ENCODE measurements around the gene ZNF33B. TPM values are rescaled to one million over a fixed set of nuclear protein-coding genes. Genes with fewer than 3 reads are reported as not detected.

ZNF33B gene
- total RNA-seq, 1 donor from 2014 or later, result 20.4 TPM

DNA sequence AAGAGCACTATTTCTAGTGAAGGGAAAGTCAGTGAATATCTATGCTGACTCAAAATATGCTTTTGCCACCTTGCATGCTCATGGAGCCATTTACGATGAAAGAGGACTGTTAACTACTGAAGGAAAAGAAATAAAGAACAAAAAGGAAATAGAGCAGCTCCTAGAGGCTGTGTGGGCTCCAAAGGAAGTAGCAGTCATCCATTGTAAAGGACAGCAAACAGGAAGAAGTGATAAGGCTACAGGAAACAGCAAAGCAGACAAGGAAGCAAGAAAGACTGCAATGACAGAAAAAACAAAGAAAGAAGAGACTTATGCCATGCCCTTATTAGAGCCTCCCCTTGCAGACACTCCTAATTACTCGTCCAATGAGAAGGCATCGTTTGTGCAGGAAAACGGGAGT lies 12.0 kb upstream of the ZNF33B start:
- Histone ChIP-seq H3K4me3 (ENCODE audit: low read depth, low read length) (no peak overlapping the region), H3K27me3 (ENCODE audit: control insufficient read depth, insufficient read depth, low read length) (no peaks in the 10 kb centered on the region), H3K36me3 (ENCODE audit: control insufficient read depth, insufficient read depth, low read length) (no peaks in the 10 kb centered on the region)
- TF ChIP-seq, protein P1, sequence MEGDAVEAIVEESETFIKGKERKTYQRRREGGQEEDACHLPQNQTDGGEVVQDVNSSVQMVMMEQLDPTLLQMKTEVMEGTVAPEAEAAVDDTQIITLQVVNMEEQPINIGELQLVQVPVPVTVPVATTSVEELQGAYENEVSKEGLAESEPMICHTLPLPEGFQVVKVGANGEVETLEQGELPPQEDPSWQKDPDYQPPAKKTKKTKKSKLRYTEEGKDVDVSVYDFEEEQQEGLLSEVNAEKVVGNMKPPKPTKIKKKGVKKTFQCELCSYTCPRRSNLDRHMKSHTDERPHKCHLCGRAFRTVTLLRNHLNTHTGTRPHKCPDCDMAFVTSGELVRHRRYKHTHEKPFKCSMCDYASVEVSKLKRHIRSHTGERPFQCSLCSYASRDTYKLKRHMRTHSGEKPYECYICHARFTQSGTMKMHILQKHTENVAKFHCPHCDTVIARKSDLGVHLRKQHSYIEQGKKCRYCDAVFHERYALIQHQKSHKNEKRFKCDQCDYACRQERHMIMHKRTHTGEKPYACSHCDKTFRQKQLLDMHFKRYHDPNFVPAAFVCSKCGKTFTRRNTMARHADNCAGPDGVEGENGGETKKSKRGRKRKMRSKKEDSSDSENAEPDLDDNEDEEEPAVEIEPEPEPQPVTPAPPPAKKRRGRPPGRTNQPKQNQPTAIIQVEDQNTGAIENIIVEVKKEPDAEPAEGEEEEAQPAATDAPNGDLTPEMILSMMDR (IDR thresholded peaks at IDR 0.05; ENCODE audit: insufficient read depth, low read length, poor library complexity, severe bottlenecking), result no peak
- no peak for DNase-seq (ENCODE audit: low read depth)

DNA sequence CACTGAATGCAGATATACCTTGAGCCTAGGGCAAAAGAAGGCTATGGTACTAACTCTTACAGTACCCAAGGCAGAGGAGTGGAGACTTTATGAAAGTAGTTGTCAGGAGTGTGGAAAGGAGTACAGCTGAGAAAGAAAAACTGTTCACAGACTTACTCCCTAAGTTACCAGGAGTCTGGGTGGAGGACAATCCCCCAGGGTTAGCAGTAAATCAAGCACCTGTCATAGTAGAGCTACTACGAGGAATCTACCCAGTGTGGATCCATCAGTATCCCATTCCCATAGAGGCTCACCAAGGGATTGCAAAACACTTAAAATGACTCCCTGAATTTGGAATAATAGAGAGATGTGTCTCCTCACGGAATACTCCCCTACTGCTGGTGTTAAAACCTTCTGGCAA lies 10.1 kb upstream of the ZNF33B start:
- H3K36me3 ChIP-seq (ENCODE audit: control insufficient read depth, insufficient read depth, low read length), result no peaks in the 10 kb centered on the region
- TF ChIP-seq, protein P1 (IDR thresholded peaks at IDR 0.05; ENCODE audit: insufficient read depth, low read length, poor library complexity, severe bottlenecking), result no peak
- DNase-seq (ENCODE audit: low read depth), result no peak
- no peak overlapping the region for H3K4me3 ChIP-seq (ENCODE audit: low read depth, low read length)
- no peaks in the 10 kb centered on the region for H3K27me3 ChIP-seq (ENCODE audit: control insufficient read depth, insufficient read depth, low read length)

DNA sequence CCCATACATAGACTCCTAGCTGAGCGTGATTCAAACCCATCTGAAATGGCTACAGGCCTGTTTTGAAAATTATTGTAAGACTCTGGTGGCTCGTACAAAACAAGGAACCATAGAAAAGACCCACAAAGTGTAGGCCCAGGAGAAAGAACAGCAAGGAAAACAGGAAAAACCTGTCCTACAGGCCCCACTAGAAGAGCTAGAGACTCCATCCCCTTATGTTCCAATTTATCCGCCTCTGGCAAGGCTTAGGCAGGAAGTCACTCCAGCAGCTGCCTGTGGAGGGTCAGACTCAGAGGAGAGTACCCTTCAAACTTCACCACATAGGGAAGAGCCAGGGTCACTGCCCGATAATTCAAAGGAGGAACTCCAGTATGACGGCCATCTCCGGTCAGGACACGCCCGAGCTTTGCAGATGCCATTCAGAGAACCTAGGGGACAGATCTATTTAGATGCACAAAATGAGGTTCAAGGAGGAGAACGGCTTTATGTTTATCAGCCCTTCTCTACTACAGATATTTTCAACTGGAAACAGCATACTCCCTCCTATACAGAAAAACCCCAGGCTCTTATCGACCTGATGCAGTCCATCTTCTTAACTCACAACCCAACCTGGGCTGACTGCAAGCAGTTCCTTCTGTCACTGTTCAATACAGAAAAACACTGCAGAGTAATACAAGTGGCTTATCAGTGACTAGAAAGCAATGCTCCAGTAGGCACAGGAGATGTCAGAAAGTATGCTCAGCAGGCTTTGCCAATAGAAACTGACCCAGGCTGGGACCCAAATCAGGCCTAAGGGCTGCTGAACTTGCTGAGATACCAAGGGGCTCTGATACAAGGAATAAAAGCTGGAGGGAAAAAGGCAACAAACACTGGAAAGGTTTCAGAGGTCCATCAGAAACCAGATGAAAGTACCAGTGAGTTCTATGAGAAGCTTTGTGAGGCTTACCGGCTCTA lies 8.6 kb upstream of the ZNF33B start:
- TF ChIP-seq, protein P1 (IDR thresholded peaks at IDR 0.05; ENCODE audit: insufficient read depth, low read length, poor library complexity, severe bottlenecking), result no peak
- Histone ChIP-seq H3K4me3 (ENCODE audit: low read depth, low read length) (no peak overlapping the region), H3K36me3 (ENCODE audit: control insufficient read depth, insufficient read depth, low read length) (no peaks in the 10 kb centered on the region), H3K27me3 (ENCODE audit: control insufficient read depth, insufficient read depth, low read length) (no peaks in the 10 kb centered on the region)
- DNase-seq (ENCODE audit: low read depth), result no peak

DNA sequence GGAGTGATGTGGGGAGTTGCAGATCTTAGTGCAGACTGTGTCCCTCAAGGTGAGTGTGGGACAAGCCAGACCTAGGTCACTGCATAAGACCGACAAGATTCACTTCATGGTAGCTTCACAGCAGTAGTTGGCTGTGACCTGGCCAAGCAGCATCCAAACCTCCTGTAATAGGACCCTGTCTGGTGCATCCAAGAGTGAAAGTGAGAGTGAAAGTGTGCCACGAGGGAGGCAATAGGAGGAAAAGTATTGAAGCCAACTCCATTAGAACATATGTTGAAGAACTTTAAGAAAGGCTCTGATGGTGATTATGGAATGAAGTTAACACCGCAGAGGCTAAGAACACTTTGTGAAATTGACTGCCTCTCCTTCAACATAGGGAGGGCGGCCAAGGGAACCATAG lies 7.8 kb upstream of the ZNF33B start:
- DNase-seq (ENCODE audit: low read depth), result no peak
- no peaks in the 10 kb centered on the region for H3K27me3 ChIP-seq (ENCODE audit: control insufficient read depth, insufficient read depth, low read length)
- H3K36me3 ChIP-seq (ENCODE audit: control insufficient read depth, insufficient read depth, low read length), result no peaks in the 10 kb centered on the region
- H3K4me3 ChIP-seq (ENCODE audit: low read depth, low read length), result no peak overlapping the region
- TF ChIP-seq, protein P1 (IDR thresholded peaks at IDR 0.05; ENCODE audit: insufficient read depth, low read length, poor library complexity, severe bottlenecking), result no peak

DNA sequence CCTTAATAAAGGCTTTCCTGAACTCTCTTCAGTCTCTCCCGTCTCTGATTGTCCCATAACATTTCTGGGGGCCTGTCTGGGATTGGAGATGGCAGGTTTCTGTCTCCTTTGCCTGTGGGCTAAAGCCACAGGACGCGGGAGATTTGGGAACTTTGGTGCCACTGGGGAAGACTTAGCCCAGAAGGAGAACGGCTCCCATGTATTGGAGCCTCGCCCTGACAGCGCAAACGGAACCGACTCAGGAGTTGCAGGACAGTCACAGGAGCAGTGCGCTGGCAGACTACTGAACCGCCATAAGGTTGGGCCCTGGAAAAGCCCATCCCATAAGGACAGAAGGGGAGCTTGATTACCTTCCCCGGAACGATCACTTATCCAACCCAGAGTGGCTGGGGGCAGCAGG lies 7.1 kb upstream of the ZNF33B start:
- no peaks in the 10 kb centered on the region for H3K27me3 ChIP-seq (ENCODE audit: control insufficient read depth, insufficient read depth, low read length)
- TF ChIP-seq, protein P1 (IDR thresholded peaks at IDR 0.05; ENCODE audit: insufficient read depth, low read length, poor library complexity, severe bottlenecking), result no peak
- no peaks in the 10 kb centered on the region for H3K36me3 ChIP-seq (ENCODE audit: control insufficient read depth, insufficient read depth, low read length)
- no peak for DNase-seq (ENCODE audit: low read depth)
- H3K4me3 ChIP-seq (ENCODE audit: low read depth, low read length), result no peak overlapping the region
